Endothelial cell of umbilical vein (primary cell): ENCODE data around the gene CCNF. TPM values are rescaled to one million over a fixed set of nuclear protein-coding genes. Genes with fewer than 3 reads are reported as not detected.

Experiments used
- BruUV-seq: library from RNA; stranded (reverse); fragments of 400-500 nt; replicated peaks from 2 replicates; lab custom pipeline; 2021; lab: Mats Ljungman, UMichigan
- CTCF ChIA-PET: fragments of 300-600, 350-600 bp; sonication (Branson Sonifier 250); formaldehyde crosslinking; loops from one replicate; lab custom pipeline; 2021; ENCODE audit warnings: antibody characterized with exemption, inconsistent platforms; lab: Charles Lee
- POLR2A ChIA-PET: fragments of 300-600, 350-600 bp; sonication (Branson Sonifier 250); formaldehyde crosslinking; loops from one replicate; lab custom pipeline; 2021; ENCODE audit warnings: antibody characterized with exemption, inconsistent platforms; lab: Charles Lee
- DNase-seq: peaks from one replicate; pipeline ENCODE4 v3.0.0-alpha.2; 2011; ENCODE audit warnings: low read depth, low spot score
- FAIRE-seq: peaks from 2 replicates; lab custom pipeline; 2011; peaks lifted over from hg19 to GRCh38; lab: Jason Lieb, UNC
- H2AFZ ChIP-seq: 2 replicates; pipeline ENCODE4 v1.6.0; 2012; ENCODE audit warnings: low read depth, low read length, control low read depth, inconsistent platforms
- H3K27ac ChIP-seq: 2 replicates; pipeline ENCODE4 v1.5.1; 2011; ENCODE audit warnings: low read depth, mild to moderate bottlenecking, control low read depth, low read length, moderate library complexity; ENCODE audit not compliant: insufficient read depth
- H3K27me3 ChIP-seq, 2 experiments: 2 replicates each; pipeline versions ENCODE4 v1.6.0 to v1.6.1; 2011; ENCODE audit warnings: low read length in 2 of 2, mixed read lengths in 1 of 2; ENCODE audit not compliant: control insufficient read depth in 2 of 2, insufficient read depth in 2 of 2
- H3K36me3 ChIP-seq, 2 experiments: 2 replicates in 1 of 2; 3 replicates in 1 of 2; pipeline ENCODE4 v1.5.1; 2011; ENCODE audit warnings: low read length in 2 of 2, mild to moderate bottlenecking in 1 of 2, moderate library complexity in 1 of 2; ENCODE audit not compliant: control insufficient read depth in 2 of 2, insufficient read depth in 2 of 2; ENCODE audit errors: extremely low read depth in 1 of 2
- H3K4me1 ChIP-seq: 3 replicates; pipeline ENCODE4 v1.5.1; 2011; ENCODE audit warnings: mild to moderate bottlenecking, low read length; ENCODE audit not compliant: control insufficient read depth, insufficient read depth; ENCODE audit errors: extremely low read depth
- H3K4me2 ChIP-seq: 2 replicates; pipeline ENCODE4 v1.6.1; 2011; ENCODE audit warnings: low read length, control low read depth, mixed read lengths; ENCODE audit not compliant: insufficient read depth
- H3K4me3 ChIP-seq, 3 experiments: fragments of 200-600 bp in 1 of 3; sonication (generic), shearing (Covaris generic) in 1 of 3; replicated peaks in 1 of 3; 2 replicates each; pipeline ENCODE4 v1.5.1; 2011 to 2016; ENCODE audit warnings: control low read depth in 3 of 3, low read length in 3 of 3, mild to moderate bottlenecking in 2 of 3, inconsistent platforms in 1 of 3, low read depth in 1 of 3, moderate library complexity in 1 of 3; ENCODE audit not compliant: insufficient read depth in 1 of 3
- H3K79me2 ChIP-seq: 2 replicates; pipeline ENCODE4 v1.6.0; 2012; ENCODE audit warnings: low read length, inconsistent platforms; ENCODE audit not compliant: control insufficient read depth, insufficient read depth
- H3K9ac ChIP-seq: replicated peaks from 2 replicates; pipeline ENCODE3; 2011; ENCODE audit warnings: low read length, control low read depth; ENCODE audit not compliant: insufficient read depth; ENCODE audit errors: extremely low read depth
- H3K9me1 ChIP-seq: replicated peaks from 3 replicates; pipeline ENCODE4 v1.6.0; 2011; ENCODE audit warnings: mild to moderate bottlenecking, low read length; ENCODE audit not compliant: control insufficient read depth, insufficient read depth; ENCODE audit errors: extremely low read depth
- H3K9me3 ChIP-seq: replicated peaks from 2 replicates; pipeline ENCODE4 v1.5.1; 2012; ENCODE audit warnings: low read length, inconsistent platforms; ENCODE audit not compliant: control insufficient read depth, insufficient read depth
- H4K20me1 ChIP-seq: replicated peaks from 2 replicates; pipeline ENCODE3; 2011; ENCODE audit warnings: mild to moderate bottlenecking, low read length; ENCODE audit not compliant: control insufficient read depth, insufficient read depth; ENCODE audit errors: extremely low read depth
- CTCF ChIP-seq, 2 donors: IDR thresholded peaks; 1 replicate in 1 of 2; 2 replicates in 1 of 2; pipeline ENCODE4 v1.5.1; 2011; ENCODE audit warnings: low read length in 2 of 2, mild to moderate bottlenecking in 2 of 2, moderate library complexity in 2 of 2, control low read depth in 1 of 2, inconsistent platforms in 1 of 2, low read depth in 1 of 2; ENCODE audit not compliant: insufficient read depth in 1 of 2; ENCODE audit errors: extremely low read depth in 1 of 2
- EZH2 ChIP-seq: IDR thresholded peaks from 2 replicates; pipeline ENCODE4 v1.6.1; 2012; ENCODE audit warnings: borderline replicate concordance, low read depth, mild to moderate bottlenecking, moderate library complexity, low read length, inconsistent platforms; ENCODE audit not compliant: severe bottlenecking
- GATA2 ChIP-seq: IDR thresholded peaks from 2 replicates; pipeline ENCODE4 v1.7.0; 2011; ENCODE audit warnings: low read depth, mild to moderate bottlenecking, moderate library complexity, mixed read lengths, low read length; ENCODE audit not compliant: insufficient read length, insufficient read depth
- JUN ChIP-seq: IDR thresholded peaks from 2 replicates; pipeline ENCODE4 v1.6.1; 2011; ENCODE audit warnings: borderline replicate concordance, low read depth; ENCODE audit not compliant: insufficient read length, insufficient read depth
- MYC ChIP-seq: IDR thresholded peaks from one replicate; pipeline ENCODE4 v1.6.1; 2011; ENCODE audit warnings: mild to moderate bottlenecking, low read depth, low read length
- POLR2A ChIP-seq: IDR thresholded peaks from 2 replicates; pipeline ENCODE4 v1.6.1; 2012; ENCODE audit warnings: low read depth, mild to moderate bottlenecking, control low read depth, low read length
- POLR2AphosphoS5 ChIP-seq: IDR thresholded peaks from 2 replicates; pipeline ENCODE4 v1.6.1; 2012; ENCODE audit warnings: low read depth, mild to moderate bottlenecking, control low read depth, low read length, moderate library complexity; ENCODE audit not compliant: insufficient read depth
- dilution Hi-C: fragments of 300-500 bp; cut with MboI; formaldehyde crosslinking; loops from one replicate; pipeline ENCODE4 v1.15.0; 2019; ENCODE audit warnings: low sequenced_read_pairs; ENCODE audit not compliant: extremely low pct_ligation_motif_present
- intact Hi-C: fragments of 100-400 bp; cut with micrococcal nuclease; formaldehyde crosslinking; loops from one replicate; pipeline ENCODE4 v1.10.0; 2022
- polyA plus RNA-seq, 4 experiments: library from polyadenylated mRNA; depleted of rRNA in 3 of 4; stranded (reverse) in 3 of 4; unstranded in 1 of 4; fragments of >200 nt; gene quantifications; 2 replicates each; pipeline versions ENCODE4 v1.2.1 to v1.2.3, GENCODE V29; 2011 to 2012; ENCODE audit warnings: missing spikeins in 1 of 4
- total RNA-seq: library from RNA; stranded (reverse); gene quantifications from 2 replicates; pipeline ENCODE4 v1.2.3, GENCODE V29; 2021
- TF ChIP-seq, protein P1 (sequence below): IDR thresholded peaks from 2 replicates; pipeline ENCODE4 v1.6.1; 2011; ENCODE audit not compliant: insufficient read depth, insufficient read length

The CCNF gene
- total and polyA plus RNA-seq, 2 donors (not counting 3 experiments of a cell fraction or from before 2014, with no cell fraction given): 13.9 to 48.9 TPM

- H3K4me3 ChIP-seq: peak overlapping the region; percentile 48 to 57 (median 50)
- DNase-seq (no peak), FAIRE-seq (no peak)
- peaks cover 10% of the 10 kb centered on the region for H3K4me1 ChIP-seq
- no peak for TF ChIP-seq POLR2A
- TF ChIP-seq POLR2AphosphoS5: peak; percentile 29
- no peak for TF ChIP-seq CTCF (IDR thresholded peaks at IDR 0.05; ENCODE audit: extremely low read depth in 1 of 2, insufficient read depth in 1 of 2, low read depth in 1 of 2, low read length in 2 of 2)
- TF ChIP-seq MYC: no peak
- no peak for TF ChIP-seq EZH2
- TF ChIP-seq GATA2: no peak
- TF ChIP-seq, protein P1, sequence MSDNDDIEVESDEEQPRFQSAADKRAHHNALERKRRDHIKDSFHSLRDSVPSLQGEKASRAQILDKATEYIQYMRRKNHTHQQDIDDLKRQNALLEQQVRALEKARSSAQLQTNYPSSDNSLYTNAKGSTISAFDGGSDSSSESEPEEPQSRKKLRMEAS: no peak
- TF ChIP-seq JUN: no peak
- CTCF ChIA-PET: interaction anchor here (1.1 to 1.6 kb wide), 4 partner anchors 10 to 42 kb away, joined by 4 to 8 read pairs (median 6); partner anchors contain the start of gene TBC1D24
- no peaks in the 10 kb centered on the region for H3K9me1 ChIP-seq
- peak overlapping the region; percentile 78 for H3K4me2 ChIP-seq
- intact Hi-C loops: no loop called here
- dilution Hi-C loops: no loop called here
- H2AFZ ChIP-seq: peak overlapping the region; percentile 72
- no peaks in the 10 kb centered on the region for H3K9me3 ChIP-seq
- no TSS peak for BruUV-seq
- no peaks in the 10 kb centered on the region for H4K20me1 ChIP-seq
- POLR2A ChIA-PET: no interaction called here
- H3K36me3 ChIP-seq: peaks cover 6 to 17% of the 10 kb centered on the region in 2 experiments
- no peaks in the 10 kb centered on the region for H3K79me2 ChIP-seq
- no peak overlapping the region for H3K27ac ChIP-seq
- H3K9ac ChIP-seq: peak overlapping the region; percentile 52
- no peaks in the 10 kb centered on the region for H3K27me3 ChIP-seq
Measured at GRCh38 chr16:2458887-2459646, 29.8 kb downstream of the CCNF start.
